ENCODE data around the gene ATG10.
A peak's percentile ranks its signal among the peaks of the same experiment; 100 is the strongest.

The ATG10 gene

DNA sequence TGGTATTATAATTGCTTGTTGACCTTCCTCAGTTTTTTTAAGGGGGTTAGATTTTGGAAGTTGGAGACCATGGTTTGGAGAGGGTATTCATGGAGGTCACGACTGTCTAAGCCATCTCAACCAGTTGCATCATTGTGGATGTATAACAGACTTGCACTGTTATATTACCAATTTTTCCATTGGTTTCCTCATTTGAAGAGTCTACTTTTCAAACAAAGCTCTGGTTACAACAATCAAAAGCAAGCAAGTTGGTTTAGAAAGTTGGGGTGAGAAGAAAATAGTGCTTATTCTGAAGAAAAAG, 203.0 kb downstream of the ATG10 start:
- H3K9me3 Mint-ChIP-seq = no peaks in the 10 kb centered on the region
- no peaks in the 10 kb centered on the region for H3K27me3 Mint-ChIP-seq
- no peak overlapping the region for H3K4me3 Mint-ChIP-seq
- DNase-seq (no peak), ATAC-seq (no peak)
- H3K4me1 Mint-ChIP-seq = peaks cover 5% of the 10 kb centered on the region
- H3K27ac Mint-ChIP-seq = no peak overlapping the region

DNA sequence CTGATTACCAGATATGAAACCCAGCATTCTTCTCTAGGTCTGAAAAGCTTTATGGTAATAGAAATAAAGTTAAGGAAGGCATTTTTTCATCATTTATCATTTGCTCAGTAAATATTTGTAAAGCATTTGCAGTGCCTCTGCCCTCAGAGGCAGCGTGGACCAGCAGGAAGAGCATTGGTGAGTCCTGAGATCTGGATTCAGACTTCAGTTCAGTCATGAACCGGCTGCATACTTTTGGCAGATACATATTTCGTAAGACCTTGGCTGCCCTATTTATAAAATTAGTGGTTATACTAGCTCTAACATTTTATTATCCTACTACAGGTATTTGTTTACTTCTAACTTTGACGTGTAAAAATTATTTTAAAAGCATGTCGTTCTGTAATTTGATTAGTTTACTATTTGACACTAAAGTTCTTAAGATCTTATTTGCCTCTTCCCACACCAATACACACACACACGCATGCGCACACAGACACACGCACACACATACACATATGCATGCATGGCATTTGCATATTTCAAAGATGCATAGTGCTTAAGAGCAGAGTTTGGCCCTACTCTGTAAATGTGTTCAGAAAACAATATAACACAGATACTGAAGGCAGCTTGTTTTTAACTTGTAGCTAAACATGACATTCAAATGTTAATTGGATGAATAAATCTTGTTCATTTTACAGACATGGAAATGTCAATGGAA, 204.4 kb downstream of the ATG10 start:
- Mint-ChIP-seq H3K27ac (no peak overlapping the region), H3K9me3 (no peaks in the 10 kb centered on the region), H3K4me3 (no peak overlapping the region), H3K27me3 (no peaks in the 10 kb centered on the region), H3K4me1 (peaks cover 5% of the 10 kb centered on the region)
- no peak for ATAC-seq
- no peak for DNase-seq

DNA sequence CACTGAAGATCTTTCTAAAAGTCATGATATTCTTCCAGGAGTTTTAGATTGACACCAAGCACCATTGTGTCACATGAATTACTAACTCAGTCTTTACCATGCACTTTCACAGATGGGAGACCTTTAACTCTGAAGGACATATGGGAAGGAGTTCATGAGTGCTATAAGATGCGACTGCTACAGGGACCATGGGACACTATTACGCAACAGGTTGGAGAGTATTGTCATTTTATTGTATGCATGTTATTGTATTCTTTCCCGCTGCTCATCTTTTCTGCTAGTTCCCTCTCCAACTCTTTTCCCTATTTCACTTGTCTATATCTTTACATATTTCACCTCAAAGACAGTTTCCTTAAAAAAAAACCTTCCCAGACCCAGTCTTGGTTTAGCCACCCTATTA, 206.6 kb downstream of the ATG10 start:
- H3K9me3 Mint-ChIP-seq = no peaks in the 10 kb centered on the region
- no peak overlapping the region for H3K4me3 Mint-ChIP-seq
- no peak for ATAC-seq
- DNase-seq = no peak
- peaks cover 5% of the 10 kb centered on the region for H3K4me1 Mint-ChIP-seq
- no peak overlapping the region for H3K27ac Mint-ChIP-seq
- no peaks in the 10 kb centered on the region for H3K27me3 Mint-ChIP-seq

DNA sequence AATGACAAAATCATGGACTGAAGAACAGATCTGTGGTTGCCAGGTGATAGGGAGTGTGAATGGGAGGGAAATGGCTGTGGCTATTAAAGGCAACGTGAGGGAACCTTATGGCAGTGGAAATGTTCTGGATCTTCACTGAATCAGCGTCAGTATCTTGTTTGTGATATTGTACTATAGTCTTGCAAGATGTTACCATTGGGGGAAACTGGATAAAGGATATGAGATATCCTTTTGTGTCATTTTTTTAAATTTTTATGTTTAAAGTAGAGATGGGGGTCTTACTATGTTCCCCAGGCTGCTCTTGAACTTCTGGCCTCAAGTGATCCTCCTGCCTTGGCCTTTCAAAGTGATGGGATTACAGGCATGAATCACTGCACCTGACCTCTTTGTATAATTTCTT, 210.8 kb downstream of the ATG10 start:
- DNase-seq (no peak), ATAC-seq (no peak)
- no peaks in the 10 kb centered on the region for H3K27me3 Mint-ChIP-seq
- no peaks in the 10 kb centered on the region for H3K9me3 Mint-ChIP-seq
- no peak overlapping the region for H3K4me3 Mint-ChIP-seq
- H3K4me1 Mint-ChIP-seq = no peaks in the 10 kb centered on the region
- no peak overlapping the region for H3K27ac Mint-ChIP-seq

DNA sequence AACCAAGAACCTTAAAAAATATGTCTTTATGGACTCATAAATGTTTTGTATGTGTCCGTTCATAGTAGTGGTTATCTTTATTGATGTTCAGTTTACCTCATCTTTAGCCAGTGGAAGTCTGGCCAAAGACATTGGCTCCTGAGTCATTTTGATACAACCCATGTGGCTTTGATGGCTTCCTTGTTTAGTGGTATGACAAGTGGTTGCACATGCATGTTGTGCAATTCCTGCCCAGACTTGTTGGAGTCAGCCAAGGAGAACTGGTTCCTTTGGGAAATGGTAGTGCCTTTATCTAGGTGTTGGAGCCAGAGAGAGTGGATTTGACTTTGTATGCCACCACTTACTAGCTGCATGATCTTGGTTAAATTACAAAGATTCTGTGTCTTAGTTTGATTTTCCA, 212.0 kb downstream of the ATG10 start:
- ATAC-seq = peak; percentile 60
- no peaks in the 10 kb centered on the region for H3K27me3 Mint-ChIP-seq
- H3K4me1 Mint-ChIP-seq = no peaks in the 10 kb centered on the region
- H3K9me3 Mint-ChIP-seq = no peaks in the 10 kb centered on the region
- no peak overlapping the region for H3K27ac Mint-ChIP-seq
- DNase-seq = peak in 1 of 2 donors; percentile 11
- H3K4me3 Mint-ChIP-seq = no peak overlapping the region

DNA sequence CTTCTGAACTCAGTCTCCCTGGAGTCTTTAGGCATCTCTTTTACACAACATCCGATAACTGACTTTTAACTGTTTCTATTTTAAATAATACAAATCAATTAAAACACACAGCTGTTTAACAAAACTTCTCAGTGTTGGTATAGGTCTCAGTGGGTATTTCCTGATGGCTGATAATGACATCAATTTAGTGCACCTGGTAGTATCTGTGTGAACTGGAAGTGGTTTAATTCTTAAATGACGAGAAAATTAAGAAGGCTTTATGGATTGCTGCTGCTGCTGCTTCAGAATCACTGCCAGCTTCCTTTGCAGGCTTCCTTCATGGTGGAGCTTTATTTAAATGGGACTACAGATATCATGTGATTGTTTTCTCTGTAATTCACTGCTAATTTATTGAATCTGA, 214.0 kb downstream of the ATG10 start:
- H3K9me3 Mint-ChIP-seq = no peaks in the 10 kb centered on the region
- DNase-seq (no peak), ATAC-seq (no peak)
- no peaks in the 10 kb centered on the region for H3K27me3 Mint-ChIP-seq
- H3K4me3 Mint-ChIP-seq = no peak overlapping the region
- no peaks in the 10 kb centered on the region for H3K4me1 Mint-ChIP-seq
- H3K27ac Mint-ChIP-seq = no peak overlapping the region

DNA sequence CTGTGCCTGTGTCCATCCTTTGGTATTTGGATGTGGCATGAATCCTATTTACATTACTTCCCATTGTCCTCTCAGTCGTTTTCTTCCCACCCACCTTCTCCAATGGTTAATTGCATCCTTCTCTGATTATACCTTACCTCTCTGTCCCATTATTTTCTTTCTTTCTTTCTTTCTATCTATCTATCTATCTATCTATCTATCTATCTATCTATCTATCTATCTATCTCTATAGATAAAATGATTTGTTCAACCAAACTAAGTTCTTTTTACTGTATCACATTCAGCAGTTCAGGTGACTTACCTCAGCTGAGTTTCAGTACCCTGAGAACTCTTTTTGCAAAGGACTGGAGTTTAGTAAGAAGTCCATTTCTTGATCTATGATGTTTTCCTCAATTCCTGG, 225.7 kb downstream of the ATG10 start:
- Mint-ChIP-seq H3K27ac (no peak overlapping the region), H3K4me1 (no peaks in the 10 kb centered on the region), H3K27me3 (no peaks in the 10 kb centered on the region), H3K4me3 (no peak overlapping the region), H3K9me3 (no peaks in the 10 kb centered on the region)
- ATAC-seq = no peak
- no peak for DNase-seq

DNA sequence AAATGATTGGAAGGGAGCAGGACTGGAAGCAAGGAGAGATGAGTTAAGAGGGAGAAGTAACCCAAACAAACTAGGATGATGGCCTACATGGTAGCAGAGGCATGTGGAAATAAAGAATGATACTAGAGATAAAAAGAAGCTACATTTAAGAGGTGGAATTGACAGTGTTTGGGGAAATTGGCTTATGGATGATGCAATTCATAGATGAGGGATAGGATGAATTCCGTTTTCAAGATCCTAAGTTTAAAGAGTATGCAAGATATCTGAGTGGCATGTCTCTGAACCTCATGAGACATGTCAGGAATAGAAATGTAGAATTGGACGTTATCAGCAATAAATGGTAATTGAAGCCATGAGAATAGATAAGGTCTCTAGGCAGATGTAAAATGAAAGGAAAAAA, 232.7 kb downstream of the ATG10 start:
- Mint-ChIP-seq H3K9me3 (no peaks in the 10 kb centered on the region), H3K27ac (no peak overlapping the region), H3K27me3 (no peaks in the 10 kb centered on the region), H3K4me3 (no peak overlapping the region), H3K4me1 (no peaks in the 10 kb centered on the region)
- ATAC-seq (no peak), DNase-seq (no peak)

DNA sequence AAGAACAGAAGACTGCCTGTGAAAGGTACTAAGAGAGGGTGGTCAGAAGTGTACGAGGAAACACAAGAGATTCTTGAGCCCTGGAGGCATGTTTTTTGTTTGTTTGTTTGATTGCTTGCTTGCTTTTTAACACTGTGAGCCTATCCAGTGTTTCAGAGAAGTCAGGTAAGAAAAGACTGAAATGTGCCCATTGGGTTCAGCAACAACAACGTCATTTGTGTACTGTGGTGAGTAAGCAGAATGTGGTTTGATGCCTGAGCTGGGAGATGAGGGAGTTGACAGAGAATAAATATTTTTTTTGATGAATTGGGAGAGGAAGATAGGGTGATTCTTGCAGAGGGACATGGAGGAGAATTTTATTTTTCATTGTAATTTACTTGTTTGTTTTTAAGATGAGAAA, 233.2 kb downstream of the ATG10 start:
- no peak for DNase-seq
- Mint-ChIP-seq H3K4me3 (no peak overlapping the region), H3K4me1 (no peaks in the 10 kb centered on the region), H3K27me3 (no peaks in the 10 kb centered on the region), H3K27ac (no peak overlapping the region), H3K9me3 (no peaks in the 10 kb centered on the region)
- no peak for ATAC-seq

DNA sequence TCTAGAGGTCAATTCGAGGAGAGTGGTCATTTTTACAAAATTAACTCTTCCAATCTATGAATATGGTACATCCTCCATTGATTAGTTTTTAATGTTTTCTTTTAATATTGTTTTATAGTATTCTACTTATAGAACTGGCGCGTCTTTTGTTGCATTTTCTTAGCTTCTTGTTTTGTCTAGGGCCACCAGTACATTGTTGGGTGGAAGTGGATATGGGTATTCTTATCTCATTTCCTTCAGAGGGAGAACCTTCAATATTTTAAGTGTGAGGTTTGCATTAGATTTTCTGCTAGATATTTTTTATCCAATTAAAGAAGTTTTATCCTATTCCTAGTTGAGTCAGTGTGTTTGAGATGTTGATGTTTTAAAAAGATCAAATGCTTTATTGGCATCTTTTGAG, 236.5 kb downstream of the ATG10 start:
- ATAC-seq (no peak), DNase-seq (no peak)
- Mint-ChIP-seq H3K27me3 (no peaks in the 10 kb centered on the region), H3K9me3 (no peaks in the 10 kb centered on the region), H3K4me3 (no peak overlapping the region), H3K27ac (no peak overlapping the region), H3K4me1 (no peaks in the 10 kb centered on the region)

DNA sequence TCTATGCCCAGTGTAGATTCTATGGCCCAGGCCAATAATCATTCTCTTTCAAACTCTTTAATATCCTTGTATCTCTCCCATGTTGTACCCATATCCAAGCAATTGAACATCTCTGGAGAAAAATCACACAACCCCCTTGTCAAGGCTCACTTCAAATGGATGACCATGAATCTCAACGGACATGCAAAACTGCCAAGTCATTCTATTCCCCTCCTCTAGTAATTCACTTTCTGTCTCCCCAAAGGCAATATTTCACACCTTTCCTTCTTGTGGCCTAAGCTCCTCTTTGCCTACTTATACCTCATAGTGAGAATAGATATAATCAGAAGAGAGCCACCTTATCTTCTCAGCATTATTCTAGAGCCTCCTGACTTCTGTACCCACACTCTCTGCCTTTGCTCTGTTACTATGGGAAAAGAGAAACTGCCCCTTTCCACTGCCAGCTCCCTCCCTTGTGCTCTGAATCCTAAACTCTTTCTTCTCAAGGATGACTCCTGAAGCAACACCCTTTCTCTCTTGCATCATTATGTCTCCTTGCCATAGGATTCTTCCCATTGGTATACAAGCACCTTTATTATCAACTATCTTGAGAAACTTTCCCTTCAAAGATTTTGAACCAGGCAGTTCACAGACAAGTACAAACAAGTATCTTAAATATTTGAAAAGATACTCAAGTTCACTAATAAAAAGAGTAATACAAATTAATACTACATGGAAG, 240.2 kb downstream of the ATG10 start:
- DNase-seq (no peak), ATAC-seq (no peak)
- Mint-ChIP-seq H3K4me1 (no peaks in the 10 kb centered on the region), H3K27me3 (no peaks in the 10 kb centered on the region), H3K9me3 (no peaks in the 10 kb centered on the region), H3K4me3 (no peak overlapping the region), H3K27ac (no peak overlapping the region)

DNA sequence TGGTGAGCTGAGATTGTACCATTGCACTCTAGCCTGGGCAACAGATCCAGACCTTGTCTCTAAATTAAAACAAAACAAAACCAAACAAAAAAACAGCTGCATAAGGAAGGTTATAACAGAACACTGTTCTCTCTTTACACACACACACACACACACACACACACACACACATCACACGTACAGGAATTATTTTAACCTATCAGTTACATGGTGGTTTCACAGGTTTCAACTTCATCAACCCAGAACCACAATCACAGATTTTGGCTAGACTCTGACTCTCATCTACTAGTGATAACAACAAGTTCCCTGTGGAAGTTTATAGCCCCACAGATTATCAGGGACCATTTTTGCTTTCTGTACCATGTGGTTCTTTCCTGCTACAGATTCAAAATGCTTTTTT, 246.1 kb downstream of the ATG10 start:
- H3K4me1 Mint-ChIP-seq = no peaks in the 10 kb centered on the region
- ATAC-seq (no peak), DNase-seq (no peak)
- no peak overlapping the region for H3K4me3 Mint-ChIP-seq
- no peak overlapping the region for H3K27ac Mint-ChIP-seq
- no peaks in the 10 kb centered on the region for H3K9me3 Mint-ChIP-seq
- no peaks in the 10 kb centered on the region for H3K27me3 Mint-ChIP-seq

DNA sequence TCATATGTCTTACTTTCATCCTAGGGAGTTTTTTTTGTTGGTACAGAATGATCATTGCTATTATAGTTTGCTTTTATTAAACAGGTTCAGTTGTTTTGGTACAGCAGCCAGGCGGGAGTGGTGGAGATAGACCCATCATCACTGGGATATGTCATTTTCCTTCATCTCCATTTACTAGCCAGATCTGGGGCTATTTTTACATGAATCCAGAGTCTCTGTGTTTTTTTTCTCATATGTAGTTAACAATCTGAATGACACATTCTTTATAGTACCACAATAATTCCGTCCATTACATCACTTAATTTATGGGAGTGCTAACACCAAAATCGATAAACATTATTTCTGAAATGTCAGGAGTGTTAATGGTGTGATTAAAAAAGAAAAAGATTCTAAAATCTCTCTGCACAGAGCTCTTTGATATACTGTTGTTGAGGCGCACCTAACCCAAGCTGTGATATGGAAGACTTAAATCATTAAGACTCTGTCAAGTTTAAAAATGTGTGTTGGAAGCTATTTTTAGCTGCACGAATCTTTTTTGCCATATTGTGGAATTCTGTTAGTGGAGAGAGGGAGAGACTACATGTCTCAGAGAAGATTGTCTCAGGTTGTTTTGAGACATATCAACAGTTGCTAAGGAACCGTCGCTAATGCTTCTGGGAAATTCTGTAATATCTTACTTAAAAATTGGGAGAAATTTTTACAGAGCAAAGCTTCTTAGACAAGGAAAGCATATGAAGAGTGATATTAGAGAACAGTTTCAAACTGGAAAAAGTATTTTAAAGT, 246.7 kb downstream of the ATG10 start:
- Mint-ChIP-seq H3K27me3 (no peaks in the 10 kb centered on the region), H3K4me3 (no peak overlapping the region), H3K9me3 (no peaks in the 10 kb centered on the region), H3K27ac (no peak overlapping the region), H3K4me1 (no peaks in the 10 kb centered on the region)
- no peak for ATAC-seq
- no peak for DNase-seq

DNA sequence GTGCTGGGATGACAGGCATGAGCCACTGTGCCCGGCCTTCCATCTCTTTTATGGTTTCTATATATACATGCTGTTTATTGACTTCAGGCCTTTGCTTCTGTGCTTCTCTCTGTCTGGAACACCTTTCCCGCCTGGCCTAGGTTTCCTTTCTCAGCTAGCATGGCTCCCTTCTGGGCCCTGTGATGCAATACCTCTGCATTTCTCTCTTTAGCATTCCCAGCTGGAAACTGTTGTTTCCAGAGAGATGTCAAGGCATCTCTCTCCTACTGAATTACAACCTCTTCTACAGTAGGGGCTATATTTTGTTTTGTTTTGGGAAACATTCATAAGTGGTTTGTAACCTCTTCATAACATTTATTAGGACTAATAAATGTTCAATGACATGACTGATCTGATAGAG, 249.2 kb downstream of the ATG10 start:
- Mint-ChIP-seq H3K4me3 (no peak overlapping the region), H3K27ac (no peak overlapping the region), H3K4me1 (peaks cover 6% of the 10 kb centered on the region), H3K9me3 (no peaks in the 10 kb centered on the region), H3K27me3 (no peaks in the 10 kb centered on the region)
- DNase-seq (no peak), ATAC-seq (no peak)

DNA sequence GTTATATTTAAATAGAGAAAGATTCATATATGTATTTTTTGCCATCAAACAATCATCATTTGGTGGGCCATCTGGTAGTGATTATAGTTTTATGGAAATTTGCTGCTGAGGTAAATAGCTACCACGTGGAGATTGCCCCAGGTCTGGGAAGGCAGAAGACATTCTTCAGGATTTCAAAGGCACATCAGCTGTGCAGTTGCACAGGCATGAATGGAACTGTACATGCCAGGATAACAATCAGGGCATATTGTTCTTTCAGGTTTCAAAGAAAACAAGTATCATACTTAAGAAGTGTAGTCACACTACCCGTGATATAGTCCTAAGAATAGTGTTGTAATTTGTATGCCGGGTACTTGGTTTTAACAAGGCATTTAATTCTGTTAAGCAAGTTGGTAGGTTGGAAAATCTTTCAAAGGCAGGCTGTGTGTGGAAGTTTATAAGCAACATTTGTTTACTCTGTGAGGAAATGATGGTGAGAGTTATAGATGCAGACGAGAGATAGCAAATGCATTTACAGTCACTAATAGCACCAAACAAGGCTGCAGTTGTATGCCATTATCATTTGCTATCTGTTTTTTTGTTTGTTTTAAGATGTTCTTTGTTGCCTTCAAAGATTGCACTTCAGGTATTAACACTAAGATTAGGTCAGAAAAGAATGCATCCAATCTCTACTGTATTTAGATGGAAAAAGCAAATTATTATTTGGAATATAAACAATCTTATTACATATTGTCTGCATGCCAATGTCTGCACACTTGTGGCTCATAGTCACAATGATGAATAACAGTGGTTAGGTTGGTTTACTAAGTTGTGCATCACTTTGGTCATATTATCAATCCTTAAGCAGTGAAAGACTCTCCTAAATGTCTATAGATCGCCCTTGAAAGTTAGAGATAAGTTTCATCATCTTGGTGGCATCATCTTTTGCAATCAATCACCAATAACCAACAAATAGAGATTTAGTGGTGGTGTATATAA, 251.1 kb downstream of the ATG10 start:
- H3K4me1 Mint-ChIP-seq = peaks cover 6% of the 10 kb centered on the region
- no peak for ATAC-seq

More for the DNA sequence above, 251.1 kb downstream of the ATG10 start:
- no peak for DNase-seq
- no peaks in the 10 kb centered on the region for H3K9me3 Mint-ChIP-seq
- H3K27ac Mint-ChIP-seq = no peak overlapping the region
- no peaks in the 10 kb centered on the region for H3K27me3 Mint-ChIP-seq
- H3K4me3 Mint-ChIP-seq = no peak overlapping the region

Measured in stimulated activated naive CD8-positive, alpha-beta T cell treated with anti-CD3 and anti-CD28 coated beads, Interleukin-15, amount 100 ng/mL, for 72 hours (primary cell).